ENCODE results near the gene RNF212B.
"Not testable (repeated sequence)": the region's sequence is repeated elsewhere in the genome, so short reads cannot be mapped to it uniquely, and the experiment has no call there.

GRCh38 chr14:23260849-23261248 lies 23.1 kb downstream of the RNF212B start:
- TF ChIP-seq, protein P1, sequence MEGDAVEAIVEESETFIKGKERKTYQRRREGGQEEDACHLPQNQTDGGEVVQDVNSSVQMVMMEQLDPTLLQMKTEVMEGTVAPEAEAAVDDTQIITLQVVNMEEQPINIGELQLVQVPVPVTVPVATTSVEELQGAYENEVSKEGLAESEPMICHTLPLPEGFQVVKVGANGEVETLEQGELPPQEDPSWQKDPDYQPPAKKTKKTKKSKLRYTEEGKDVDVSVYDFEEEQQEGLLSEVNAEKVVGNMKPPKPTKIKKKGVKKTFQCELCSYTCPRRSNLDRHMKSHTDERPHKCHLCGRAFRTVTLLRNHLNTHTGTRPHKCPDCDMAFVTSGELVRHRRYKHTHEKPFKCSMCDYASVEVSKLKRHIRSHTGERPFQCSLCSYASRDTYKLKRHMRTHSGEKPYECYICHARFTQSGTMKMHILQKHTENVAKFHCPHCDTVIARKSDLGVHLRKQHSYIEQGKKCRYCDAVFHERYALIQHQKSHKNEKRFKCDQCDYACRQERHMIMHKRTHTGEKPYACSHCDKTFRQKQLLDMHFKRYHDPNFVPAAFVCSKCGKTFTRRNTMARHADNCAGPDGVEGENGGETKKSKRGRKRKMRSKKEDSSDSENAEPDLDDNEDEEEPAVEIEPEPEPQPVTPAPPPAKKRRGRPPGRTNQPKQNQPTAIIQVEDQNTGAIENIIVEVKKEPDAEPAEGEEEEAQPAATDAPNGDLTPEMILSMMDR (conservative IDR thresholded peaks at IDR 0.05 in 1 of 2, IDR thresholded peaks at IDR 0.05 in 1 of 2; ENCODE audit: low read depth in 1 of 2, low read length in 2 of 2) = not testable (repeated sequence)
- TF ChIP-seq EZH2 (IDR thresholded peaks at IDR 0.05; ENCODE audit: low read length, missing control alignments) = not testable (repeated sequence)

Data from fibroblast of lung (primary cell).